ACC112 (cell line): ENCODE data around the gene COTL1.
"Not testable (repeated sequence)": the region's sequence is repeated elsewhere in the genome, so short reads cannot be mapped to it uniquely, and the experiment has no call there.

Experiments used
- H2AFZ ChIP-seq: fragments of 200-600 bp; sonication (generic); one replicate; pipeline ENCODE4 v1.6.0; 2017; ENCODE audit warnings: antibody characterized with exemption, low read length; ENCODE audit not compliant: unreplicated experiment
- H3K27ac ChIP-seq: fragments of 200-600 bp; sonication (generic); 2 replicates; pipeline ENCODE4 v1.5.1; 2014; ENCODE audit warnings: low read depth, mild to moderate bottlenecking, antibody characterized with exemption, low read length, moderate library complexity
- H3K27me3 ChIP-seq: fragments of 200-600 bp; sonication (generic); 2 replicates; pipeline ENCODE4 v1.6.1; 2014; ENCODE audit warnings: mild to moderate bottlenecking, antibody characterized with exemption, low read length, moderate library complexity, mixed read lengths; ENCODE audit not compliant: insufficient read depth
- H3K36me3 ChIP-seq: fragments of 200-600 bp; sonication (generic); 2 replicates; pipeline ENCODE4 v1.6.1; 2016; ENCODE audit warnings: mild to moderate bottlenecking, antibody characterized with exemption, low read length, moderate library complexity, mixed read lengths; ENCODE audit not compliant: insufficient read depth
- H3K4me1 ChIP-seq: fragments of 200-600 bp; sonication (generic); one replicate; pipeline ENCODE4 v1.6.1; 2016; ENCODE audit warnings: low read length, mixed read lengths; ENCODE audit not compliant: insufficient read depth, unreplicated experiment, control insufficient read depth
- H3K4me3 ChIP-seq: fragments of 200-600 bp; sonication (generic); 2 replicates; pipeline ENCODE4 v1.5.1; 2014; ENCODE audit warnings: mild to moderate bottlenecking, low read depth, low read length
- H3K79me2 ChIP-seq: fragments of 200-600 bp; sonication (generic); one replicate; pipeline ENCODE4 v1.6.0; 2016; ENCODE audit warnings: low read length; ENCODE audit not compliant: control insufficient read depth, unreplicated experiment, insufficient read depth

The COTL1 gene

DNA sequence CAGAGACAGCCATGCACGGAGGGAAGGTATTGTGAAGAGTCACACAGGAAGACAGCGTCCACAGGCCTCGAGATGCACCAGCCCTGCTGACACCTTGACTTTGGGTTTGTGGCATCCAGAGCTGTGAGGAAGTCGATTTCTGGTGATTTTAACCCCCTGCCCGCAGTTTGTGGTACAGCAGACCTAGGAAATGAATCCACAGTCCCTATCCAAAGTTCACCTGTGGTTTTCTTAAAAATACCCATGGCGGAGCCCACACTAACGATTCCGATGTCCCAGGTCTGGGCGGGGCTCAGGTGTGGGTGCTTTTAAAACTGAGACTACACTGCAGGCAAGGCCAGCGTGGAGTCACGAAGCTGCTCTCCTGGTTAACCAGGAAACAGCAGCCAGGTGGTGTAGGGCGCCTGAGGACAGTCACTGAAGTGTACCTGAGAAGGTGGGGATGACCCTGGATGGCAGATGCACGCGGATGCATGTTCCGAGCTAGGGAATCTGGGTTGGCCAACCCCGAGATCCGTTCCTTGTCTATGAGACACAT is 99.0 kb downstream of the COTL1 start:
- Histone ChIP-seq H3K79me2 (no peaks in the 10 kb centered on the region), H2AFZ (no peak overlapping the region), H3K27me3 (no peaks in the 10 kb centered on the region), H3K36me3 (no peaks in the 10 kb centered on the region), H3K4me1 (peaks cover 5% of the 10 kb centered on the region), H3K4me3 (no peak overlapping the region), H3K27ac (no peak overlapping the region)

DNA sequence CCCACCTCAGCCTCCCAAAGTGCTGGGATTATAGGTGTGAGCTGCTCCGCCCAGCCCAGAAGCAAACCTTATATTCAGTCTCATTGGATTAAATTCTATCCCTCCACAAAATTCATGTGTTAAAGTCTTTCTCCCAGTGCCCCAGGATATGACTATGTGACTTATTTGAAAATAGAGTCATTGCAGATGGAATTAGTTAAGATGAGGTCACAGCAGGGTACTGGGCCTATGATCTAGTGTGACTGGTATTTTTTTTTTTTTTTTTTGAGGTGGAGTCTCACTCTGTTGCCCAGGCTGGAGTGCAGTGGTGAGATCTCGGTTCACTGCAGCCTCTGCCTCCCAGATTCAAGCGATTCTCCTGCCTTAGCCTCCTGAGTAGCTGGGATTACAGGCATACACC is 99.7 kb downstream of the COTL1 start:
- not testable (repeated sequence) for H3K4me3 ChIP-seq, H3K27me3 ChIP-seq, H3K36me3 ChIP-seq, H2AFZ ChIP-seq, H3K79me2 ChIP-seq, H3K4me1 ChIP-seq
- H3K27ac ChIP-seq, result peak overlapping the region; percentile 37; the same call in 1 of the 2 replicates

DNA sequence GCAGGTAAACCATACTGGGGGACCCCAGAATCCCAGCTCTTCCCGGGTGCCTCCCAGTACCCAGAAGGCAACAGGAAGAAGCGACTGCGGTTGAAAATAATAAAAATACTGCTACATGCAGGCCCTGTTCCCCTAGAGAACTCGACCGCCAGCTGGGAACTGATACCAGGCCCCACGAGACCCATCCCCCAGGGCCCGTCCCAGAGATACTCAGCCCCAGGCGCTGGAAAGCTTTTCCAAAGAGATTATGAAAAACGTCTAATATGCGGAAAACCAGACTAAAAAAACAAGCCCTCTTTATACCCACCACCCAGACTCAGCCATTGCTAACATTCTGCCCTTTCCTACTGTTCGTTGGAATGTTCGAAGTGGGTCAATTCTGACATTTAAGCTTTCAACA is 100.5 kb downstream of the COTL1 start:
- no peaks in the 10 kb centered on the region for H3K79me2 ChIP-seq
- peaks cover 5% of the 10 kb centered on the region for H3K4me1 ChIP-seq
- no peak overlapping the region for H3K27ac ChIP-seq
- H3K4me3 ChIP-seq, result no peak overlapping the region
- no peaks in the 10 kb centered on the region for H3K27me3 ChIP-seq
- no peak overlapping the region for H2AFZ ChIP-seq
- H3K36me3 ChIP-seq, result no peaks in the 10 kb centered on the region
